ENCODE data around the gene PHLPP1. TPM values are rescaled to one million over a fixed set of nuclear protein-coding genes. Genes with fewer than 3 reads are reported as not detected.
"Not testable (repeated sequence)": the region's sequence is repeated elsewhere in the genome, so short reads cannot be mapped to it uniquely, and the experiment has no call there.

PHLPP1 gene
- total RNA-seq, 1 experiment from 2014 or later, result 6.6 TPM

- DNase-seq (ENCODE audit: low spot score), result peak; percentile 43
- in situ Hi-C loops (cut with HindIII; ENCODE audit: low sequenced_read_pairs), result no loop called here
These were observed 75.8 kb downstream of the PHLPP1 start for GRCh38 chr18:62790871-62791772.

DNA sequence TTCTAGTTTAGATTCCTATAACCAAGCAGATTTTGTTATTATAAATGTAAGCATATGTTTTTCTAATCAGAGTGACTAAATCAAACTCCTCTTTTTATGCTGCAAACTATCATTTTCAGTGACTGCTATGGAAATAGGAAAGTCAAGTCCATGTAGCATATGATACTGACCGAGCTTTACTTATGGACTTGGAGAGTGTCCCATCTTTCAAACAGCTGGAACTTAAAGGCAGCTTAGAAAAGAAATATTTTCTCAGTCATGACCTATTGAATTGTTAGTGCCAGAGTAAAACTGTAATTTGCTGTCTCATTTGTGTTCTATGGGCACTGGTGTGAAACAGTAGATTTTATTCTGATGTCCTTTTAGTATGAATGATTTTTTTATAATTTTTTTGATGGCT lies 76.7 kb downstream of the PHLPP1 start:
- in situ Hi-C loops (cut with HindIII; ENCODE audit: low sequenced_read_pairs), result no loop called here
- no peak for DNase-seq (ENCODE audit: low spot score)

DNA sequence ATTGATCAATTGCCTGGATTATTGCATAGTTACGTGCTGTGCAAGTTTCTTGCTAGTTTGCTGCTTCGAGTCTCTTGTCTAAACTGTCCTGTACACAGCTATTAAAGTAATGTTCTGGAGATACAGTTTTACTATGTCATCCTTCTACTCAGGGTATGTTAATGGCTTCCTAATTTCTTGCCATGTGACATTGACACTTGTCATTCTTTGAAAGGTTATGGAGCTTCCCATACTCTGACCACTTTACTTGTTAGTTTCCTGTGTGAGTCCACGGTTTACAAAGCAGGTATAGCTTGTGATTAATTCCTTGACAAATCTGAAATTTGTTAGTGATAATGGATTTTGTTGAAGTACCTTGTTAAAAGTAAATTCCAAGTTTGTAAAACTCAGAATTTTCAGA lies 80.5 kb downstream of the PHLPP1 start:
- in situ Hi-C loops (cut with HindIII; ENCODE audit: low sequenced_read_pairs), result no loop called here
- no peak for DNase-seq (ENCODE audit: low spot score)

DNA sequence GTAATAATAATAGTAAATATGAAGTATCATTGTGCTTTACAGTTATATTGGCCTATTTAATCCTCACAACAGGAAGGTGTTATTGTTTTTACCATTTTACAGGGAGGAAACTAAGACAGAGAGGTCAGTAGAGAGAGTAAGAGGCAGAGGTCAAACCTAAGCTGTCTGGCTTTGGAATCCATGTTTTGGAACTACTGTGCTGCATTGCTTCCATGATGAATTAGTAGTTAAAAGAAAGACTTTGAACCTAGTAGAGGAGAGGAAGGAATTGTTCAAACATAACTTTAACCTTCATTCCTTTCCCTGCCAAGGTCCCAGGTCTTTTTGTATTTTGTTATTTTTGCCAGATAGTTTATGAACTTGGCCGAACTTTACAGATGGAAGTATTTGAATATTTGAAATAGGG lies 80.9 kb downstream of the PHLPP1 start:
- in situ Hi-C loops (cut with HindIII; ENCODE audit: low sequenced_read_pairs), result no loop called here
- no peak for DNase-seq (ENCODE audit: low spot score)

- DNase-seq (ENCODE audit: low spot score), result no peak
- in situ Hi-C loops (cut with HindIII; ENCODE audit: low sequenced_read_pairs), result no loop called here
These were observed 82.0 kb downstream of the PHLPP1 start for GRCh38 chr18:62797329-62797728.

DNA sequence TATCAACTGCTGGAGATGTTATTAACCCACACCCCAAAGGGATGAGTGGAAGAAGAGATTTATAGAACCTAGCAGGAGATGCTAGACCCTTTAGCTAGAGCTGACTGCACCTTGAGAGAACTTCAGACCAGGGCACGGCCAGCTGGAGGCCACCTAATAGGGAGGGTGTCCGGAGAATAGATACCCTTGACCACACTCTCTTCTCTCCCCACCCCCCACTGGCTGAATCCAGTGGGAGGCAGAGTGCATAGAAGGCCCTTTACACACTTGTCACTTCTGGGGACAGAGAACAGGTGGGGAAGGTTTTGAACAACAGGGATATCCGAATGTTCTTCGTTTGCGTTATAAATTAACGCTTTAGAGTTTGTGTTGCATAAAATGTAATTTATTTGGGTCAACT lies 84.6 kb downstream of the PHLPP1 start:
- in situ Hi-C loops (cut with HindIII; ENCODE audit: low sequenced_read_pairs), result no loop called here
- DNase-seq (ENCODE audit: low spot score), result no peak

DNA sequence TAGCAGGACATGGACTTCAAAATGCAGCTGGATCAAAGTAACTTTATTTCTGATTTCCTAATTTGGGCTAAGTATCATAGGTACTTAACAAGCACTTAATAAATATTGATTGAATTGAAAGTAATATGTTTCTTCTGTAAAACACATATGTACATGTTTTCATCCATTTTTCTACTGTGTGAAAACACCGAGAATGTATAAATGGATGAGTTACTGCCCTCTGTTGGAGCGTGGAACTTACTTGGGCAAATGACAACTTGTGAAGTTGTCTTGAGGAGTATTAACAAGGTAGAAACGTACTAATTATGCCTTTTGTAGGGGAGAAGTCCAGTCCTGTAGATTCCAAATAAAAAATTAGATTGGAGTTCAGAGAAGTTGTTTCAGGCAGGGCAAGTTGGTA lies 87.2 kb downstream of the PHLPP1 start:
- in situ Hi-C loops (cut with HindIII; ENCODE audit: low sequenced_read_pairs), result no loop called here

GRCh38 chr18:62807396-62807795 lies 92.1 kb downstream of the PHLPP1 start:
- in situ Hi-C loops (cut with HindIII; ENCODE audit: low sequenced_read_pairs), result no loop called here
- DNase-seq (ENCODE audit: low spot score), result no peak

More for the DNA sequence above, 87.2 kb downstream of the PHLPP1 start:
- no peak for DNase-seq (ENCODE audit: low spot score)

DNA sequence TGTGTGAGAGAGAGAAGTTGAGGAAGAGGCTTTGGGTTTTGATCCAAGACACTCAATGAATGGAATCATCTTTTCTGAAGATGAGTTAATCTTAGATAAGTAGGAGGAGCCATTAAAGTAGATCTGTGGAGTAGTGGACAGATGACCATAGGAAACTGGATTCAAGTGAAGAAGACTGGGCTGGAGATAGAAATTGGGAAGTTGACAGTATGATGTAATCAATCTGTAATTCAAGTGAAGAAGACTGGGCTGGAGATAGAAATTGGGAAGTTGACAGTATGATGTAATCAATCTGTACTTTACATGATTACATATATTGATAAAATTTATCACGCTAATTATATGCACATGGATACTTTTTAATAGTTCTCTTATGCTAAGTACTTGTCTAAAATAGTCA lies 92.8 kb downstream of the PHLPP1 start:
- in situ Hi-C loops (cut with HindIII; ENCODE audit: low sequenced_read_pairs), result no loop called here
- no peak for DNase-seq (ENCODE audit: low spot score)

DNA sequence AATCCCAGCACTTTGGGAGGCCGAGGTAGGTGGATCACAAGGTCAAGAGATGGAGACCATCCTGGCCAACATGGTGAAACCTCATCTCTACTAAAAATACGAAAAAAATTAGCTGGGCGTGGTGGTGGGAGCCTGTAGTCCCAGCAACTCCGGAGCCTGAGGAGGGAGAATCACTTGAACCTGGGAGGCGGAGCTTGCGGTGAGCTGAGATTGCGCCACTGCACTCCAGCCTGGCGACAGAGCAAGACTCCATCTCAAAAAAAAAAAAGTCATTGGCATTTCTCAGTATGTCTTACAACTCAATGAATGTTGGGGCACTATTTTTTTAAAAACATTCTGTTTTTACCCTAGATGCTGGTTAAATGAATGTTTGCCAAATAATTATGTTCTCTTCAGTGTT lies 94.1 kb downstream of the PHLPP1 start:
- DNase-seq (ENCODE audit: low spot score); in situ Hi-C loops (cut with HindIII; ENCODE audit: low sequenced_read_pairs): not testable (repeated sequence)

- in situ Hi-C loops (cut with HindIII; ENCODE audit: low sequenced_read_pairs), result no loop called here
- DNase-seq (ENCODE audit: low spot score), result no peak
These were observed 94.6 kb downstream of the PHLPP1 start for GRCh38 chr18:62809900-62810299.

DNA sequence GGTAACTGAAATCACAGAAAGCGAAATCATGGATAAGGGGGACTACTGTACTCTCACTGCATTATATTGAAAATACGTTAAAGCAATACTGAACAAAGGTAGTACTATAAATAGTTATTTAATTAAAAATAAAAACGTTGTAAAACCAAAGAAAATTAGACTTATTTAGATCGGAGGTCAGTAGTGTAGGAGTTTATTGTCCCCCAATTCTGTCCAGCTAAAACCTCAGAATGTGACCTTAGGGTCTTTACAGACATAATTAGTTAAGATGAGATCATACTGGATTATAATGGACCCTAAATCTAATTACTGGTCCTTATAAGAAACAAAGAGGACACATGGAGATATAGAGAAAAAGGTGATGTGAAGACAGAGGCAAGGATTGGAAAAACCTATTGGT lies 95.3 kb downstream of the PHLPP1 start:
- in situ Hi-C loops (cut with HindIII; ENCODE audit: low sequenced_read_pairs), result no loop called here
- no peak for DNase-seq (ENCODE audit: low spot score)

- in situ Hi-C loops (cut with HindIII; ENCODE audit: low sequenced_read_pairs), result no loop called here
These were observed 96.3 kb downstream of the PHLPP1 start for GRCh38 chr18:62811674-62812073.

GRCh38 chr18:62812242-62812641 lies 96.9 kb downstream of the PHLPP1 start:
- no peak for DNase-seq (ENCODE audit: low spot score)
- in situ Hi-C loops (cut with HindIII; ENCODE audit: low sequenced_read_pairs), result no loop called here

More at GRCh38 chr18:62811674-62812073, 96.3 kb downstream of the PHLPP1 start:
- no peak for DNase-seq (ENCODE audit: low spot score)

DNA sequence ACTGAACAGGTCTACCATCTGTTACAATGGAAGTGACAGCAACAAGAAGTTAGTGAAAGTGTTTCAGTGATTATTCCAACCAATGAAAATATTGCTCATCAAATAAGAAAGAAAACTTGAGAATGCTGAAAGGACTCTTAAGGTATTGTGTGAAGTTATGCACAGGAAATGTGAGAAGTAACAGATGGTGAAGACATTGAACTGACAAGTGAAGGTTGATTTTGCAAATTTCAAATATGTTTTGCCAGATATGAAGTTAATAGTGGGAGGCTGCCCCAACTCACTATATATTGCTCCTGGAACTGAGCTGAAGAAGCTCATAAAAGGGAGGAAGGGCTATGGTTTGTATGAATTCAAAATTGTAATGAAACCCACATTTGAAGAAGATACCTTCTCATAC lies 97.5 kb downstream of the PHLPP1 start:
- no peak for DNase-seq (ENCODE audit: low spot score)
- in situ Hi-C loops (cut with HindIII; ENCODE audit: low sequenced_read_pairs), result no loop called here

GRCh38 chr18:62814132-62814759 lies 98.9 kb downstream of the PHLPP1 start:
- in situ Hi-C loops (cut with HindIII; ENCODE audit: low sequenced_read_pairs), result no loop called here
- DNase-seq (ENCODE audit: low spot score), result no peak

- in situ Hi-C loops (cut with HindIII; ENCODE audit: low sequenced_read_pairs), result no loop called here
- DNase-seq (ENCODE audit: low spot score), result no peak
These were observed 110.0 kb downstream of the PHLPP1 start for GRCh38 chr18:62825382-62825781.

DNA sequence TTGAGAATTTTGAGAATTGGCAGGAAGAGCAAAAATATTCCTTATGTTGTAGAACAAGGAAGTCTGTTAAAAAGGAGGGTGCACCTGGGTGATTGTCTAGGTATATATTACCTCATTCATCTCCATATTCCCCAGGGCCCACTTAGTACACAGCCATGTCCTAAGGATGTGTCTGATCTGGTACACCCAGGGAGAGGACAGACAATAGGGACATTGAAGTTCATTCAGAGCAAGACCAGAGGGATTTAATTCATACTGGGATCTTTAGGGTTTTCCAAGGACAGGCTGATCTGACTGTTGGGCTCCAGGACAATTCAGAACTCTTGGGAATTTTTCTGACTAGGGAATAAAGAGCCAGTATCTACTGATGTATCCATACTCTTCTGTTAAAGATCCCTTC lies 112.1 kb downstream of the PHLPP1 start:
- in situ Hi-C loops (cut with HindIII; ENCODE audit: low sequenced_read_pairs), result no loop called here
- no peak for DNase-seq (ENCODE audit: low spot score)

DNA sequence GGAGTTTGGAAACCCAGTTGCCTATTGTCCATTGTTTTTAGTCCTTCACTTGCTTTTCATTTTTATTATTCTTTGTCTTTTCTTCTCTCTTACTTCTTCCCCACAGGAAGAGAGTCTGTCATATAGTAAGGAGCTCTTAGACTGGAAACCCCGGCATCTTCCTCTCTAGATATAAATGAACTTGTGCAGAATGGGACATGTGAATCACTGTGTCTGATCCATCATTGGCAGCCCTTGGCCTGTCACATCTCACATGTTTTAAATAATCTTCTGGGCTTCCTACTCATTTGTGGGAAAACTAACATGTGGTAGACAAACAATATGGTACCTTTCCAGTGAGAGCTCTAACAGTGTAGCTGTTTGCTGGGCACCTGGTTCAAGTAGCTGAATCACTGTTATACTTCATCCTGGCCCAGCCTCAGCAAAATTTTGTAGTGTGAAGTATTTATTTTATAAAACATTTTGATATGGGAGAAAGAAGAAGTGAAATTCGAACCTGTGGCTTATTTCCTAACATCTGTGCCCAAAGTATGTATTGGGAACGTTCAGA lies 112.8 kb downstream of the PHLPP1 start:
- no peak for DNase-seq (ENCODE audit: low spot score)
- in situ Hi-C loops (cut with HindIII; ENCODE audit: low sequenced_read_pairs), result no loop called here

DNA sequence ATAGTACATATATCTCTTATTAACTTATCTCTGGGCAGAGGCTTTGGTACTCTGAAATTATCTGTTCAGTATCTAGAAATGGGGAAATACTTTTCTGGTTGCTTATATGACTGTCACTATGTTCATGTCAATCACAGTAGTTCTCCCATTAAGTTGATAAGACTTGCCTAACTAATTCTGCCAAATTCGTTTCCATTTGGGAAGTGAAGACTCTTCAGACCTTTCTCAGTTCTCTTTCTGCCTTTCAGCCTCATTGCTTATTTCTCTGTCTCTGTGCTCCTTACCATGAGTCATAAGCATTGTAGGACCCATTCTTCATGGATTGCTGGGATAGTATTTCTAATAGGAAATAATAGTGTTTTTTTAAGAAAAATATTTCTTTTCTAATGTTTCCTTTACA lies 113.5 kb downstream of the PHLPP1 start:
- in situ Hi-C loops (cut with HindIII; ENCODE audit: low sequenced_read_pairs), result no loop called here
- no peak for DNase-seq (ENCODE audit: low spot score)

Data from G401 (cell line).